GM19467 (cell line): ENCODE measurements around the gene LRRC4C.

ENCODE experiments used
- ATAC-seq: cut with Tn5 transposase; IDR thresholded peaks from one replicate; pipeline ENCODE4 v1.9.1; 2021; ENCODE audit warnings: mild to moderate bottlenecking, moderate library complexity; ENCODE audit not compliant: unreplicated experiment

The LRRC4C gene

GRCh38 chr11:41134971-41135370 lies 324.5 kb downstream of the LRRC4C start:
- ATAC-seq, result no peak

- ATAC-seq, result no peak
Observed at GRCh38 chr11:41133023-41133422, 326.4 kb downstream of the LRRC4C start.

GRCh38 chr11:41121600-41121999 lies 337.9 kb downstream of the LRRC4C start:
- ATAC-seq, result no peak

GRCh38 chr11:41119484-41119883 lies 340.0 kb downstream of the LRRC4C start:
- no peak for ATAC-seq

GRCh38 chr11:41118521-41118920 lies 340.9 kb downstream of the LRRC4C start:
- no peak for ATAC-seq

GRCh38 chr11:41116970-41117369 lies 342.5 kb downstream of the LRRC4C start:
- no peak for ATAC-seq

- ATAC-seq, result no peak
Observed at GRCh38 chr11:41115066-41115465, 344.4 kb downstream of the LRRC4C start.

GRCh38 chr11:41113160-41113559 lies 346.3 kb downstream of the LRRC4C start:
- ATAC-seq, result no peak

- no peak for ATAC-seq
Observed at GRCh38 chr11:41110527-41110926, 348.9 kb downstream of the LRRC4C start.

GRCh38 chr11:41102471-41102870 lies 357.0 kb downstream of the LRRC4C start:
- ATAC-seq, result no peak

GRCh38 chr11:41099654-41100053 lies 359.8 kb downstream of the LRRC4C start:
- no peak for ATAC-seq

- no peak for ATAC-seq
Observed at GRCh38 chr11:41085123-41085522, 374.3 kb downstream of the LRRC4C start.

- ATAC-seq, result no peak
Observed at GRCh38 chr11:41081756-41082285, 377.6 kb downstream of the LRRC4C start.

GRCh38 chr11:41074318-41074717 lies 385.1 kb downstream of the LRRC4C start:
- ATAC-seq, result no peak

- no peak for ATAC-seq
Observed at GRCh38 chr11:41065432-41065831, 394.0 kb downstream of the LRRC4C start.

GRCh38 chr11:41058138-41058537 lies 401.3 kb downstream of the LRRC4C start:
- ATAC-seq, result no peak

GRCh38 chr11:41056892-41057569 lies 402.4 kb downstream of the LRRC4C start:
- ATAC-seq, result no peak

GRCh38 chr11:41053894-41054293 lies 405.6 kb downstream of the LRRC4C start:
- ATAC-seq, result no peak

- ATAC-seq, result no peak
Observed at GRCh38 chr11:41051919-41052635, 407.4 kb downstream of the LRRC4C start.

- ATAC-seq, result no peak
Observed at GRCh38 chr11:41050791-41051190, 408.7 kb downstream of the LRRC4C start.

GRCh38 chr11:41047229-41047628 lies 412.2 kb downstream of the LRRC4C start:
- no peak for ATAC-seq

- no peak for ATAC-seq
Observed at GRCh38 chr11:41045266-41045665, 414.2 kb downstream of the LRRC4C start.
